Glutamatergic neuron (in vitro differentiated cells): Measurements from ENCODE around the gene OSBPL6. TPM values are rescaled to one million over a fixed set of nuclear protein-coding genes. Genes with fewer than 3 reads are reported as not detected.

Experiments used
- DNase-seq: peaks from one replicate; pipeline ENCODE4 v3.0.0; 2022
- H3K27ac Mint-ChIP-seq: one replicate; pipeline ENCODE4 v1.8.0; 2020; ENCODE audit warnings: mild to moderate bottlenecking, mixed read lengths, inconsistent platforms; ENCODE audit not compliant: unreplicated experiment
- H3K27me3 Mint-ChIP-seq: one replicate; pipeline ENCODE4 v1.8.0; 2020; ENCODE audit warnings: mild to moderate bottlenecking, moderate library complexity, mixed read lengths, inconsistent platforms; ENCODE audit not compliant: unreplicated experiment
- H3K36me3 Mint-ChIP-seq: one replicate; pipeline ENCODE4 v1.8.0; 2020; ENCODE audit warnings: mild to moderate bottlenecking, mixed read lengths, inconsistent platforms; ENCODE audit not compliant: unreplicated experiment
- H3K4me1 Mint-ChIP-seq: one replicate; pipeline ENCODE4 v1.8.0; 2020; ENCODE audit warnings: mild to moderate bottlenecking, low read depth, mixed read lengths, inconsistent platforms; ENCODE audit not compliant: unreplicated experiment
- H3K4me3 Mint-ChIP-seq: one replicate; pipeline ENCODE4 v1.8.0; 2020; ENCODE audit warnings: mild to moderate bottlenecking, mixed read lengths, inconsistent platforms; ENCODE audit not compliant: unreplicated experiment
- H3K9me3 Mint-ChIP-seq: one replicate; pipeline ENCODE4 v1.8.0; 2020; ENCODE audit warnings: mild to moderate bottlenecking, moderate library complexity, mixed read lengths, inconsistent platforms; ENCODE audit not compliant: unreplicated experiment
- total RNA-seq: library from RNA; stranded (reverse); fragmentation: NEBNext Ultra II Directional; extraction: Animal tissue kit (Norgen Biotek cat#: 25700); gene quantifications from one replicate; pipeline ENCODE4 v1.2.1, GENCODE V29; 2021; ENCODE audit not compliant: unreplicated experiment
- TF ChIP-seq, protein P1 (sequence below): fragments of 200-600 bp; sonication (generic); IDR thresholded peaks from one replicate; pipeline ENCODE4 v1.5.0; 2021; ENCODE audit not compliant: partially characterized antibody, unreplicated experiment

The OSBPL6 gene
- total RNA-seq, 1 donor from 2014 or later = 14.4 TPM

DNA sequence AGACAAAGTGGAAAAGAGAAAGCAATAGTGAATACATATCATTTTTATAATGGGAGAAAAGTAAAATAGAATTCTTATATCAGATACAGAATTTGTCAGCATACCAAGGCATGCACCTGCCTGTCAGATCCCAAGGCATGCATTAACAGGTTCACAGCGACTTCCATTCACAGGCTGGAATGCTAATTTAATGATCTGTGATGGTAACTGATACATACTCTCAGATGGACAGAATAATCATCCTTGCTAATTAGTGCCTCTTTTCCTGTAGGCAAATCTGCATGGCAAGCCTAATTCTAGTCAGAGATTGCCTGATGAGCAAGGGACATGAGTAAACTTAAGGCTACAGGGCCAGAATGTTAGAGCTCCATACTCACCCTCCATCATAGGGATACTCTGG, 180.6 kb downstream of the OSBPL6 start:
- H3K4me3 Mint-ChIP-seq = no peak overlapping the region
- TF ChIP-seq, protein P1, sequence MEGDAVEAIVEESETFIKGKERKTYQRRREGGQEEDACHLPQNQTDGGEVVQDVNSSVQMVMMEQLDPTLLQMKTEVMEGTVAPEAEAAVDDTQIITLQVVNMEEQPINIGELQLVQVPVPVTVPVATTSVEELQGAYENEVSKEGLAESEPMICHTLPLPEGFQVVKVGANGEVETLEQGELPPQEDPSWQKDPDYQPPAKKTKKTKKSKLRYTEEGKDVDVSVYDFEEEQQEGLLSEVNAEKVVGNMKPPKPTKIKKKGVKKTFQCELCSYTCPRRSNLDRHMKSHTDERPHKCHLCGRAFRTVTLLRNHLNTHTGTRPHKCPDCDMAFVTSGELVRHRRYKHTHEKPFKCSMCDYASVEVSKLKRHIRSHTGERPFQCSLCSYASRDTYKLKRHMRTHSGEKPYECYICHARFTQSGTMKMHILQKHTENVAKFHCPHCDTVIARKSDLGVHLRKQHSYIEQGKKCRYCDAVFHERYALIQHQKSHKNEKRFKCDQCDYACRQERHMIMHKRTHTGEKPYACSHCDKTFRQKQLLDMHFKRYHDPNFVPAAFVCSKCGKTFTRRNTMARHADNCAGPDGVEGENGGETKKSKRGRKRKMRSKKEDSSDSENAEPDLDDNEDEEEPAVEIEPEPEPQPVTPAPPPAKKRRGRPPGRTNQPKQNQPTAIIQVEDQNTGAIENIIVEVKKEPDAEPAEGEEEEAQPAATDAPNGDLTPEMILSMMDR = no peak
- no peak overlapping the region for H3K27ac Mint-ChIP-seq
- H3K9me3 Mint-ChIP-seq = no peaks in the 10 kb centered on the region
- no peak for DNase-seq
- no peaks in the 10 kb centered on the region for H3K4me1 Mint-ChIP-seq
- no peaks in the 10 kb centered on the region for H3K36me3 Mint-ChIP-seq
- no peaks in the 10 kb centered on the region for H3K27me3 Mint-ChIP-seq

DNA sequence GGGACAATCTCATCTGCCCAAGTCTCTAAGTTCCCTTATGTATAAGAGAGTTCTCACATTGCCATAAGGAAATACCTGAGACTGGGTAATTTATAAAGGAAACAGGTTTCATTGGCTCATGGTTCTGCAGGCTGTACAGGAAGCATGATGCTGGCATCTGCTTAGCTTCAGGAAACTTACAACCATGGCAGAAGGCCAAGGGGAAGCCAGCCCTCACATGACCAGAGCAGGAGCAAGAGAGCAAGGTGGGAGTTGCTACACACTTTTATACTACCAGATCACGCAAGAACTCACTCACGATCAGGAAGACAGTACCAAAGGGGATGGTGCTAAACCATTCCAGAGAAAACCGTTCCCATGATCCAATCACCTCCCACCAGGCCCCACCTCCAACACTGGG, 182.7 kb downstream of the OSBPL6 start:
- Mint-ChIP-seq H3K9me3 (no peaks in the 10 kb centered on the region), H3K4me3 (no peak overlapping the region), H3K4me1 (no peaks in the 10 kb centered on the region), H3K27me3 (no peaks in the 10 kb centered on the region), H3K27ac (no peak overlapping the region), H3K36me3 (no peaks in the 10 kb centered on the region)
- no peak for DNase-seq
- TF ChIP-seq, protein P1 = no peak

DNA sequence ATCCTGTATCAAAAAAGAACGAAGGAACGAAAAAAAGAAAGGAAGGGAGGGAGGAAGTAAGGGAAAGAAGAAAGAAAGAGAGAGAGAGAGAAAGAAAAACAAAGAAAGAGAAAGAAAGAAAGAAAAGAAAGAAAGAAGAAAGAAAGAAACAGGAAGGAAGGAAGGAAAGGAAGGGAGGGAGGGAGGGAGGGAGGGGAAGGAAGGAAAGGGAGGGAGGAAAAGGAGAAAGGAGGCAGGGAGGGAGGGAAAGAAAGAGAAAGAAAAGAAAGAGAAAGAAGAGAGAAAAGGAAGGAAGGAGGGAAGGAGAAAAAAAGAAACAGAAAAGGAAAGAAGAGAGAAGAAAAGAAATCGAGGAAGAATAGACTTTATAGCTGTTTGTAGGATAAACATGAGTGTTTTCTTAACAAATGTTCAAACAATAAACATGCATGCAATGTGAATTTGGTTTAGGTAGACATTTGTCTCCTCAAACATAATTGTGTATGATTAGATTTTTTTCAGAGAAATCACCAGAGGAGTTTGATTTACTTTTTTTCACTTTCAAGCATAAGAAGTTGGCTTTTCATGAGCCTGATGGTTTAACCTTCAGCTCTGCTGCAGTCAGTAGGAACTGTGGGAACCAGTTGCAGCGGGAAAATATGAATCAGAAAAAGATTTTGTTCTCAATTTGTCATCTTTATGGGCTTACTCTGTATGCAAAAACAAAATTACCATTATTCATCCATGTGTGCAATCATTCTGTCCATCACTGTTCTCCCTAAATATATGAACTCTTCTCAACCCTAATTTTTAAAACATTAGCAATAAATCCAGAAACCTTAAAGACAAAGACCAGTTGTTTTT, 185.1 kb downstream of the OSBPL6 start:
- Mint-ChIP-seq H3K36me3 (no peaks in the 10 kb centered on the region), H3K27me3 (no peaks in the 10 kb centered on the region), H3K9me3 (no peaks in the 10 kb centered on the region), H3K4me3 (no peak overlapping the region), H3K27ac (no peak overlapping the region), H3K4me1 (no peaks in the 10 kb centered on the region)
- TF ChIP-seq, protein P1 = no peak
- DNase-seq = no peak

DNA sequence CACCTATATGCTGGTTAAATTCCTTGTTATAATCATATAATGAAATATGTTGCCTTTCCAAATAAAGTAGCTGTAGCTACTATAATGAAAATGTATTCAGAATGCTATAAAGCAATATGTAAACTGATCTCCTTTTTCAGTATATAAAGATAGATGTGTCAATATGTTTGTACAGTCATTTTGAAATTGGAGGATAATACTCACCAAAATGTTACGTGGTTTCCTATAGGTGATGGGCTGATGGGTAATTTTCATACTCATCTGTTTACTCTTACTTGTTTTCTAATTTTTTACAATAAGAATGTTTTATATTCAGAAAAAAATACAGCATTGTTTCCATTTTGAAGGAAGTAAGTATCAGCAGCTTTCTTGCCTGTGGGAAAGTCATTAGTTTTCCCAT, 186.5 kb downstream of the OSBPL6 start:
- H3K36me3 Mint-ChIP-seq = no peaks in the 10 kb centered on the region
- TF ChIP-seq, protein P1 = no peak
- no peaks in the 10 kb centered on the region for H3K27me3 Mint-ChIP-seq
- H3K4me1 Mint-ChIP-seq = no peaks in the 10 kb centered on the region
- no peak overlapping the region for H3K4me3 Mint-ChIP-seq
- H3K27ac Mint-ChIP-seq = no peak overlapping the region
- H3K9me3 Mint-ChIP-seq = no peaks in the 10 kb centered on the region
- DNase-seq = no peak

DNA sequence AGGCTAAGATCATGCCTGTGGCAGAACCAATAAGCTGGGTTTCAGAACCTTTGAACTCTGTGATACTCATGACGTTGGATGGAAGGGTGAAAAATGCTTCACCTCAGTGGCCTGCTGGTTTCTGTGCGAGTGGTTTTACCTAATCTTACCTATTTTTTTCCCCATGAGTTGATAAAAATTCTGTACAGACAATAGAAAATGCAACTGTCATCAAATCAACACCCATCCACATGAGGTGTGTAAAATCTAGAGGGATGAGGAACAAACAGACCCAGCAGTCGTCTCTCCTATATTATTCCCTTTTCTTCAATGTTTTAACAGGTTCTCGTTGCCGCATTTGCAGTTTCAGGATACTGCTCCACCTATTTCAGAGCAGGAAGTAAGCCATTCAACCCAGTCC, 189.4 kb downstream of the OSBPL6 start:
- Mint-ChIP-seq H3K27ac (no peak overlapping the region), H3K27me3 (no peaks in the 10 kb centered on the region), H3K36me3 (no peaks in the 10 kb centered on the region), H3K9me3 (no peaks in the 10 kb centered on the region), H3K4me1 (no peaks in the 10 kb centered on the region), H3K4me3 (no peak overlapping the region)
- no peak for DNase-seq
- TF ChIP-seq, protein P1 = no peak
